ENCODE data around the gene SCAMP1. TPM values are rescaled to one million over a fixed set of nuclear protein-coding genes. Genes with fewer than 3 reads are reported as not detected.

The SCAMP1 gene
- total RNA-seq, 2 experiments from 2014 or later = 13.6 to 18.3 TPM

DNA sequence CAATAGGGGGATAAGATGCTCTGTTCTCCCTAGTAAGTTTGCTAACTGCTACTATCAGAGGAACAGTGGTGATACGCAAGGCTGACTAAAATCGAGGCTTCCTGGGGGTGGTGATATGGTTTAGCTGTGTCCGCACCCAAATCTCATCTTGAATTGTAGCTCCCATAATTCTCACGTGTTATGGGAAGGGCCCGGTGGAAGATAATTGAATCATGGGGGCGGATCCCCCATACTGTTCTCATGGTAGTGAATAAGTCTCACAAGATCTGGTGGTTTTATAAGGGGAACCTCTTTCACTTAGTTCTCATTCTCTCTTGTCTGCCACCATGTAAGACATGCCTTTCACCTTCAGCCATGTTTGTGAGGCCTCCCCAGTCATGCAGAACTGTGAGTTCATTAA is 153.0 kb downstream of the SCAMP1 start:
- Mint-ChIP-seq H3K36me3 (no peaks in the 10 kb centered on the region), H3K4me1 (ENCODE audit: low read depth) (peaks cover 13% of the 10 kb centered on the region), H3K9me3 (no peaks in the 10 kb centered on the region), H3K27me3 (peaks cover 44% of the 10 kb centered on the region), H3K27ac (no peak overlapping the region), H3K4me3 (no peak overlapping the region)
- POLR2A ChIA-PET = no interaction called here
- CTCF ChIA-PET = no interaction called here
- DNase-seq = no peak
- intact Hi-C loops (cut with micrococcal nuclease) = no loop called here

DNA sequence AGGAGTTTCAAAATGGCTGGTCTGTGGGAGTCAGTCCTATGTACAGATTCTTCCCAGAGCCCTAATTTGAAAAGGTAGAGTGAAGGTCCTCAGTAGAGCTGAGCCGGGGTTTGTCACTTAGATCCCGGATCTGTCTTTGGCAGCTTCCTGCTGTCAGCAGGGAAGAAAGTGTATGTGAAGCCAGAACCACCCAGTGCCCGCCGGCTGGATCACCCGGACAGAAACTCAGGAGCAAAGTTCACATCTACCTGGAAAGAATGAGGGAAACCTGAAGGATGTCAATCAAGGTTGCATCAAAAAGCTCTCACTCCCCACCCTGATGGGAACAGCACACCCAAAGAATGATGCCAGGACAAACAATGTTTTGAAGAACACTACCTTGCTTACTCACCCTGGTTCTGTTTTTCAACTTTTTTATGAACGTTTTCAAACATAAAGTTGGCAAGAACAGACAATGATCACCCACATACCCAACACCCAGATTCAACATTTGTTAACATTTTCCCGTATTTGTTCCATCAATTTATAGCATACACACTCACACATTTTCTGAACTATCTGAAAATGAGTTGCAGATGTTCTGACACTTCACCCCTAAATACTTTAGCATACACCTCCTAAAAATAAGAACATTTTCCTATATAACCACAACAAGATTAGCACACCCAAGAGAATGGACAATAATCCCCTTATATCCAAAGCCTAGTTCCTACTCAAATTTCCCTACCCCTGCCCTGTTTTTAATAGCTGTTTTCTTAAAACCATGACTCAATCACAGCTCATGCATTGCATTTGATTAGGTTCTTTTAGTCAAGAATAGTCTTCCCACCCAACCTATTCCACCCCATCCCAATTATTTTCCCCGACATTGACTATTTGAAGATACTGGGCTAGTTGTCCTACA is 154.3 kb downstream of the SCAMP1 start:
- peaks cover 38% of the 10 kb centered on the region for H3K27me3 Mint-ChIP-seq

DNA sequence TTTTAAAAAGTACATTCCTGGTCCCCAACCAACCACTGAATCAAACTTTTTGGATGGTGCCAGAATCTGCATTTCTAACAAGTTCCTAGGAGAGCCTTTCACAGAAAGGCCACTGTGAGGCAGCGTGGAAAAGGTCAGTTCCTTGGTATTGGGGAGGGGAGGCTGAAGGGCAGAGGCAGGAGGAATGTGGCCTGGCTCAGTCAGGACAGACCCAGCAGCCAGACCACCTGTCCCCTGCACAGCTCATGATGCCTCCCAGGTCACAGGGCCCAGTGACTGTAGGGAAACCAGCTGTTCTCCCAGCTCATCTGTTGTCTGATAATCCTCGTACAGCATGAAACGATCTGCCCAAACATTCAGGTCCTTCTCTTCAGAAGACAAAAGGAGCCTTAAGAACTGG is 155.3 kb downstream of the SCAMP1 start:
- Mint-ChIP-seq H3K4me3 (no peak overlapping the region), H3K9me3 (no peaks in the 10 kb centered on the region), H3K4me1 (ENCODE audit: low read depth) (no peaks in the 10 kb centered on the region), H3K27ac (no peak overlapping the region), H3K27me3 (peaks cover 37% of the 10 kb centered on the region), H3K36me3 (no peaks in the 10 kb centered on the region)
- ChIA-PET CTCF (no interaction called here), POLR2A (no interaction called here)
- intact Hi-C loops (cut with micrococcal nuclease) = no loop called here
- DNase-seq = no peak

More for the DNA sequence above, 154.3 kb downstream of the SCAMP1 start:
- intact Hi-C loops (cut with micrococcal nuclease) = no loop called here
- no peaks in the 10 kb centered on the region for H3K36me3 Mint-ChIP-seq
- ChIA-PET POLR2A (no interaction called here), CTCF (no interaction called here)
- peaks cover 6% of the 10 kb centered on the region for H3K4me1 Mint-ChIP-seq (ENCODE audit: low read depth)
- H3K9me3 Mint-ChIP-seq = no peaks in the 10 kb centered on the region
- DNase-seq = no peak
- H3K27ac Mint-ChIP-seq = no peak overlapping the region
- H3K4me3 Mint-ChIP-seq = no peak overlapping the region

DNA sequence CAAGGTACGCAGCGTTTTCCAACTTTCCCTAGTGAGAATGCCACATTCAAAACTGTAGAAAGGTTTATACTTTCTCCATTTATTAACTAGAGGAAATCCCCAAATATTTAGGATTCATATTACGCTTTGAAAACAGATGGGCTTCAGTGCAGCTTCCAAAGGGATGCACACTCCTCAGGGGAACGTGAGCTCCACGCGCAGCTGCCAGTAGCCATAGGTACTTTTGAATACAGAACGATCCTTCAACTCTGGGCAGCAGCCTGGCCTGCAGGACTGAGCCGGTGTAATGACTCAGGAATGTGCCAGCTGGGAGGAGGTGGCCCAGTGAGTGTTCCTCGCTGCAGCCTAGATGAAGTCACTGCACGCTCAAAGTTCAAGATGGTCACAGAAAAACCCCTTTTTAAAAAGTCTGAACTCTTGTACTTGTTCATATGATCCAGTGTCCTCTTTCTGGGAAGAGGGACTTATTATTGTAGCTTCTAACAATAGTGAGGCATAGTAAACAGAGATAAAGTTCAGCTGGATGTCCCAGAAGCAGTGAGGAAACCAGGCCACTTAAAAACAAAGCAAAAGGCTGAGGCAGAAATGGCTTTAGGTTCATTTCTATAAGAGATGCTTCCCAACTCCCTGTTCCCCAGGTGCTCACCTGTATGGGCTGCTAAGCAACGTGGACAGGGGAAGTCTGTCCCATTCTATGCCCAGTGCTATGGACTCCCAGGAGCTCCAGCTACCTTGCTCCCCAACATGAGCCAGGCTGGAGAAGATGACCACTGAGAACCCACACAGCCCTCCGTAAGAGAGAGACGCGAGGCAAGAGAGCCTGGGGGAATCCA is 158.2 kb downstream of the SCAMP1 start:
- Mint-ChIP-seq H3K36me3 (no peaks in the 10 kb centered on the region), H3K9me3 (no peaks in the 10 kb centered on the region), H3K27me3 (peaks cover 35% of the 10 kb centered on the region), H3K27ac (no peak overlapping the region), H3K4me1 (ENCODE audit: low read depth) (no peaks in the 10 kb centered on the region), H3K4me3 (no peak overlapping the region)
- CTCF ChIA-PET = no interaction called here
- POLR2A ChIA-PET = no interaction called here
- intact Hi-C loops (cut with micrococcal nuclease) = no loop called here
- DNase-seq = no peak

DNA sequence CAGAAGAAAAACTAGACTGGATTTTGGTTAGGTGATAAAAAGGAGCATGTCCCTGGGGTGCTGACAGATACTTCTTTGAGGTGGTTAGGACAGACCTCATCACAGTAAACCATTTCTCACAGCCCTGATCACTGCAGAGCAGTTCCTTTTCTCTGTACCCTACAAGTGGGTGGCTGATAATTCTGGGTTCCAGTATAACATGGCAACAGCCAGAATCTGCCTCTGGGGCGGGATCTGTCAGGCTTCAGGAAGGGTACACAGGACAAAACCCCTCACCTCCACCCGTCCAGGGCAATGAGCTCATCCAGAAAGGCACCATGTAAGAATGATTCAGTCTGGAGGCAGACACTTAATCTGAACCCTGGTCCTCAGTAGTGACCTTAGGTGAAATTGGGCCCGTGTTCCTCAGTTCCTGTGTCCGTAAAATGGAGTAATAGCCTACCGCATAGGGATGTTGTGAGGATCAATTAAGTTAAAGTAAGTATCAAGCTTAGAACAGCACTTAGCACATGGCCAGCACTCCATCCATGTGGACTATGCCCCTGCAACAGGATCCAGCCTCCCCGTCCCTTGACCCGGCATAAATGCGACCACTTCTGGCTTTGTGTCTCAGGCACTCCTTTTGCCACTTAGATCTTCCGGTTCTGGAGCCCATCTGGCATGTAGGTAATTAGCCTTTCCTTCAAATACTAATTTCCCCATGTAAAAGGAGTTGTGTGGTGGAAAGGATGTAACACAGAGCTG is 159.0 kb downstream of the SCAMP1 start:
- ChIA-PET CTCF (interaction anchor here (0.6 kb wide), 1 partner anchor 466 kb away, joined by 3 read pairs; no protein-coding TSS in a partner anchor), POLR2A (no interaction called here)
- H3K27me3 Mint-ChIP-seq = peaks cover 30% of the 10 kb centered on the region

DNA sequence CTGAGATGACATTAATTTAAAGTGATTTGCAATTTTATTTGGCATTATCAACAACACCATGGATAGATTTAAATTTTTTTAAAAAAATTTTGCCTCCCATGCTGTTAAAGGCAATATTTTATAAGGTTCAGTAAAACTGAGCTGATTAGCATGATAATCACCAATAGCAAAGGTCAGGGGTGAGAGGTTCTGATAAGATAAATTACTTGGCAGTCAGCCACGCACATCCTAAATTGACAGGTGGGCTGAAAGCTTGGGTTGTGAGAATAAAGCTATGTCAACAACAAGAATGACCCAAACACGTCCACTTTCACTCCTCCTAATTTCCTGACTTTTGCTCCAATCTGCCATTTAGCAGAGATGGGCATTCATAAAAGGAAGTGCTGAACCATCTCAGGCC is 161.0 kb downstream of the SCAMP1 start:
- H3K27me3 Mint-ChIP-seq = peaks cover 26% of the 10 kb centered on the region
- CTCF ChIA-PET = no interaction called here

More for the DNA sequence above, 159.0 kb downstream of the SCAMP1 start:
- H3K4me3 Mint-ChIP-seq = no peak overlapping the region
- intact Hi-C loops (cut with micrococcal nuclease) = no loop called here
- no peaks in the 10 kb centered on the region for H3K4me1 Mint-ChIP-seq (ENCODE audit: low read depth)
- H3K36me3 Mint-ChIP-seq = no peaks in the 10 kb centered on the region
- H3K27ac Mint-ChIP-seq = no peak overlapping the region
- DNase-seq = no peak
- H3K9me3 Mint-ChIP-seq = no peaks in the 10 kb centered on the region

DNA sequence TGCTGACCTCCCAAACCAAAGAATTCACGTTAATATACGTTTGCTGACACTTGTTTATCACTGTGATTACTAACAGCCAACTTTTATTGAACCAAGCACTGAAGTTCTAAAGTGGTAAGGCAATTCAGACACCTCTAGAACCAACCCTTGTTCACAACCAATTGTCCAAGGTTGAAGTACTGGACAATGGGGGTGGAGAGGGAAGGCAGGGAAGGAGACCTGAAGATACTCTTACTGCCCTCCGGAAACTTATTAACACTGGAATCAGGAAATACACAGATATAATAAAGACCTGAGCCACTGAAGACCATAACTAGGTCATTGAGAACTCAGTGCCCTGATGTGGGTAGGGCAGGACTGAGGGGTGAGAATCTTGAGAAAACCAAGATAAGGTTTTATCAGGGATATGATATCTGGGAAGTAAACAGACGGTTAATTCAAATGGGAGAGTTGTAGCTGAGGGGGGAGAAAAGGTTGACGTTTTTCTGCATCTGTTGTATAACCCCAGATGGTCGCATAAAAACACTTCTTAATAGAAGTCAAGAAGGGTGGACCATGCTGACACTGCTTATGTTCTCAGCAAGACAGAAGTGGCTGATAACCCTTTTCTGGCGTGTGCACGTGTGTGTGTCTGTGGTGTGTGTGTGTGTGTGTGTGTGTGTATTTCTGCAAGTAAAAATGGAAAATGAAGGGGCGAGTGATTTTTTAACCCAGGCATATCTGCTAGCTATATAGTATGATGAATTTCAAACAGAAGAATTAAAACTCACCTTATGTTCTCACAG is 162.3 kb downstream of the SCAMP1 start:
- peaks cover 20% of the 10 kb centered on the region for H3K27me3 Mint-ChIP-seq
- intact Hi-C loops (cut with micrococcal nuclease) = no loop called here
- no peaks in the 10 kb centered on the region for H3K36me3 Mint-ChIP-seq
- no peak overlapping the region for H3K4me3 Mint-ChIP-seq
- no peak overlapping the region for H3K27ac Mint-ChIP-seq
- ChIA-PET CTCF (no interaction called here), POLR2A (no interaction called here)
- no peaks in the 10 kb centered on the region for H3K9me3 Mint-ChIP-seq
- H3K4me1 Mint-ChIP-seq (ENCODE audit: low read depth) = peaks cover 2% of the 10 kb centered on the region
- no peak for DNase-seq

More for the DNA sequence above, 161.0 kb downstream of the SCAMP1 start:
- H3K4me3 Mint-ChIP-seq = no peak overlapping the region
- POLR2A ChIA-PET = no interaction called here
- H3K4me1 Mint-ChIP-seq (ENCODE audit: low read depth) = peaks cover 2% of the 10 kb centered on the region
- no peaks in the 10 kb centered on the region for H3K9me3 Mint-ChIP-seq
- no peak overlapping the region for H3K27ac Mint-ChIP-seq
- no peaks in the 10 kb centered on the region for H3K36me3 Mint-ChIP-seq
- intact Hi-C loops (cut with micrococcal nuclease) = no loop called here
- no peak for DNase-seq

DNA sequence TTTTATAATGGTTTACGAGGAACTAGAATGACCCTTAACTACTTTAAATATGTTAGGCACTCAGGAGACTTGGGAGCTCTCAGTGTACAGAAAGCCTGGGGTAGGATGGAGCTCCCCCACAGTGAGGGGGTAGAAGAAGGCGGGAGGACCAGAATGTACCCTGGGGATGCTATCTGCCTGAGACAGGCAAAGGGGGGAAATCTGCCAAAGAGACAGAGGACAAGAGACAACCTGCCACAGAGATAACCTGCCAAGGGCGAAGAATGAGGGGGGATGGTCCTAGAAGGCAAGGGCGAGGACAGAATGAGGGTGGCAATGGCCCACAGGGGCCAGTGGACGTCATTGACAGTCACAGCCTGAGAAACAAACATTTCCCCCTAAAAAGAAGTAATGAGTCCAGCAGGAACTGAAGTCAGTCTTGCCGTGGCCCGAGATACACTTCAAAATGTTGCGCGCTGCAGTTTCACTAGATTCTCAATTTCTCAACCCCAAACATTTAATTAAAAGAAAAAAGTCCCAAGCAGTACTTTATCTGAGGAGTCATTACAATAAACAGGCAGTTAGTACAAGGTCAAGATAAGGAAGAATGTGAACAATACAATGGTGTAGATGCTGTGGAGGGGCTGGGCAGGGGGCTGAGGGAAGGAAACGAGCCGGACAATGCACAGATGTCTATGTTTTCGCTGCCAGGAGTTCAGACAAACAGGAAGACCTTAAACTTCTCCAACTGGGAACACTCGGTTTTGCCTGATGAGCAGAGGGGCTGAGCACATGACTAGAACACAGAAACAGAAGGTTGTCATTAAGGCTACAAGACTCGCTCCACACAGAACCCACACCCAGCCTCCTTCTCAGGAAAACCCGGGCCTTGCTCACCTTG is 163.1 kb downstream of the SCAMP1 start:
- Mint-ChIP-seq H3K36me3 (no peaks in the 10 kb centered on the region), H3K4me3 (no peak overlapping the region), H3K4me1 (ENCODE audit: low read depth) (peaks cover 2% of the 10 kb centered on the region), H3K27ac (no peak overlapping the region), H3K27me3 (peaks cover 19% of the 10 kb centered on the region), H3K9me3 (no peaks in the 10 kb centered on the region)
- DNase-seq = no peak
- POLR2A ChIA-PET = no interaction called here
- intact Hi-C loops (cut with micrococcal nuclease) = no loop called here
- CTCF ChIA-PET = no interaction called here

DNA sequence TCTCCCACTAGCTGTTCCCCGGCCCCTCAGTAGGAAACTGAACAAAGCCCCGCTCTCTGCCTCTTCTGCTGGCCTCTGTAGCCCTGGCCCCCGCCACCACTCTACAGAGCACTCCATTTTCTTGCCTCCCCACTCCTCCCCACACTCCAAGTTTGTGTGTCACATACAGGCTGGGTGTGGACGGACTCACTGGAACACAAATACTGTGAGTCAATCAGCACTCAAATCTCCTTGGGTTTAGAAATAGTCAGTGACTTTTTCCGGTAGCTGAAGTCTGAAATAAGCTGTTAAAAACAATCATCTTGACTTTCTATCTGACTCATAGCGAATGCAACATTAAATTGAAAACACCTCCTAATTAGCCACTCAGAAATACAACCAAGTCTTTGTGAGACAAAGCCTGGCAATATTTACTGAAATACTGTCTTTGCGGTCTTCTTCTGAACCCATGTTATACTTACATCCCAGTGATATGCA is 165.7 kb downstream of the SCAMP1 start:
- Mint-ChIP-seq H3K9me3 (no peaks in the 10 kb centered on the region), H3K4me1 (ENCODE audit: low read depth) (peaks cover 2% of the 10 kb centered on the region), H3K4me3 (no peak overlapping the region), H3K36me3 (no peaks in the 10 kb centered on the region), H3K27me3 (peaks cover 10% of the 10 kb centered on the region), H3K27ac (no peak overlapping the region)
- intact Hi-C loops (cut with micrococcal nuclease) = no loop called here
- CTCF ChIA-PET = no interaction called here
- POLR2A ChIA-PET = no interaction called here
- peak; percentile 15 for DNase-seq

DNA sequence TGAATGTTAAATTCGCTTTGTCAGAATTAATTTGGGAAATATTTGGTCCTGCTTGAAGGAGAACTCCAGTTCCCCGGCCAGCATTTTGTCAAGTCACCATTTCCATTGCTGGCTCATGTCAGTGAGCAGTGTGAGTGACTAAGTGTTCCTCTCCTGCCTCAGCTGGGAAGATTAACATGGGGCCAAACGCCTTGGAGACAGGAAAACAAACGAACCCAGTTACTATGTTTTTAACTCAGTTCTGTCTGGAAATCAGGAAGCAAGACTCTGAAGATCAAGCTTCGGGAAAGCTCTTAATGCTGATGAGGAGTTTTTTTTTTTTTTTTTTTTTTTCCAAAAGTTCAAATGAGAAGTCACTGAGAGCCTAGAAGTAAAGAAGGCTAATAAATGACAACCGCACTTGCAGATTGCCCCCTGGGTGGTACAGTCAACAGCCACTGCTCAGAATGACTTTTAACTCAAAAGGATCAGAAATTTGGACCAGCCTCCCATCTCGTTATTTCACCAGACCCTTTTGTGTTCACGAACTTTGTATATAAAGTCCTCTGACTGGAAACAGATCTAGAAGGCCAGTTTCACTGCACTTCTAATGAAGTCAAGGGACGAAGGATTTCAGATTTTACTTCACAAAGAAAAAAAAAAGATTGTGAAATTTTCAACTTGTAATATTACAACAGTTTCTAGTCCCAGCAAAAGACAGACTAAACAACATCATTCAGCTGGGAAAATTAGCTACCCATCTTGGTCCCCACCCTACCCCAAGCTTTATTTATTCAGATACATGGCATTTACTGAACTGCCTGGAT is 166.8 kb downstream of the SCAMP1 start:
- Mint-ChIP-seq H3K9me3 (no peaks in the 10 kb centered on the region), H3K27ac (no peak overlapping the region), H3K27me3 (peaks cover 10% of the 10 kb centered on the region), H3K4me1 (ENCODE audit: low read depth) (peaks cover 2% of the 10 kb centered on the region), H3K36me3 (no peaks in the 10 kb centered on the region), H3K4me3 (no peak overlapping the region)
- CTCF ChIA-PET = no interaction called here
- POLR2A ChIA-PET = interaction anchor here (0.6 kb wide), 1 partner anchor 235 kb away, joined by 4 read pairs; no protein-coding TSS in a partner anchor
- intact Hi-C loops (cut with micrococcal nuclease) = no loop called here
- no peak for DNase-seq

All from activated CD4-positive, alpha-beta memory T cell treated with anti-CD3 and anti-CD28 coated beads for 36 hours (primary cell).